ENCODE results near the gene XRCC4. TPM values are rescaled to one million over a fixed set of nuclear protein-coding genes. Genes with fewer than 3 reads are reported as not detected.
"Not testable (repeated sequence)": the region's sequence is repeated elsewhere in the genome, so short reads cannot be mapped to it uniquely, and the experiment has no call there.

XRCC4 gene
- total RNA-seq, 1 experiment from 2014 or later = 22.9 TPM

DNA sequence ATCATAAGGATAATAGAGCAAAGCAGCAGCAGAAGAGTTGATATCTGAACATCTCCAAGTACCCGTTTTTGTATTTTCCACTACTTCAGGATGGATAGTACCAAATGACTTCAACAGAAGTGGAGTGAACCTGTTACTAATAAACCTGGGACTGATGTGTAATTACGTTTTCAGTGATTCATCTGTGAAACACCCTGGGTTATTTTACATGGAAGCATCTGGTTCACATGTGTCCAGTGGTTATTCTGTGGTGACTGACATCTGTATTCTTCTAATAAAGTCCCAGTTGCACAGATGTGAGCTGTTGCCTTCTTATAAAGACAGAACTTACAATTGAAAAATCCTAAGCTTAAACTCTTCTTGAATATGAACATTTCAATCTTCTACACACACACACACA, 254.5 kb downstream of the XRCC4 start:
- Histone ChIP-seq H3K27me3 (no peaks in the 10 kb centered on the region), H3K27ac (no peak overlapping the region), H3K4me1 (no peaks in the 10 kb centered on the region), H3K4me3 (no peak overlapping the region), H3K36me3 (no peaks in the 10 kb centered on the region), H3K9me3 (replicated peaks) (no peaks in the 10 kb centered on the region)
- no peak for DNase-seq

DNA sequence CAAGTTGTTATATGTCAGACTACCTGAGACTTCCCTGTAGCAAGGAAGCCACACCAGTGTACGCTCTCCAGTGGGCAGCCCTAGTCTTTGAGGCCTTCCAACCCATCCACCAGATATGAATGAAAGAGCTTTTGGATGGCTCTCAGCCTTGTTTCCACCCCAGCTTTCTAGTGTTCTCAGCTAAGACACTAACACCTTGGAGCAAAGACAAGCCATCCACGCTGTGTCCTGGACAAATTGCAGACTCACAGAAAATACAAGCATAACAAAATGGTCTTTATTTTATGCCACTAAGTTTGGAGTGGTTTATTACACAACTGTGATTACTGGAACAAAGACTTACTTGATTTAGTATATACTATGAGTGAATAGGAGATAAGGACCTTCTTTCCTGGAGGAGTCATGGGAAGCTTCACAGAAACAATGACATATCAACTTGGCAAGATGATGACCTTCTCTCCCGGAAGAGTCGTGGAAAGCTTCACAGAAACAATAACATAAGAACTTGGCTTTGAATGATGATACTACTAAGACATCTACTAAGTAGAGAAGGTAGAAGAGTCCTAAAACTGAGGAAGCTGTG, 260.2 kb downstream of the XRCC4 start:
- Histone ChIP-seq H3K4me3 (no peak overlapping the region), H3K27ac (no peak overlapping the region), H3K36me3 (no peaks in the 10 kb centered on the region), H3K4me1 (no peaks in the 10 kb centered on the region), H3K27me3 (no peaks in the 10 kb centered on the region), H3K9me3 (replicated peaks) (no peaks in the 10 kb centered on the region)
- DNase-seq = no peak

DNA sequence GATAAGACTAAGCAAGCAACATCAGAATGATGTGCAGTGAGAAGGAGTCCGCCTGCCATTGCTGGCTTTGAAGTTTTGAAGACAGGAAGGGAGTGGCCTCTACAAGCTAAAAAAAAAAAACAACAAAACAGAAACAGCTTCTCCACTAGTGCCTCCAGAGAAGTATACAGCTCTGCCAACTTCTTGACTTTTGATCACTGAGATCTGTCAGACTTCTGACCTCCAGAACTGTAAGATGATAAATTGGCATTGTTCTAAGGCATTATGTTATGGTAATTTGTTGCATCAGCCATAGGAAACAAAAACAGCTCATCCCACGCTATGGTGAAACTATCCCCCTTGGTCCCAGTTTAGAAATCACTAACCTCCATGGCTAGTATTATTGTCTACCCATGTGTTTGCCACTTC, 263.2 kb downstream of the XRCC4 start:
- DNase-seq = no peak
- no peak overlapping the region for H3K27ac ChIP-seq
- no peaks in the 10 kb centered on the region for H3K36me3 ChIP-seq
- no peaks in the 10 kb centered on the region for H3K4me1 ChIP-seq
- no peaks in the 10 kb centered on the region for H3K27me3 ChIP-seq
- H3K4me3 ChIP-seq = no peak overlapping the region
- no peaks in the 10 kb centered on the region for H3K9me3 ChIP-seq (replicated peaks)

DNA sequence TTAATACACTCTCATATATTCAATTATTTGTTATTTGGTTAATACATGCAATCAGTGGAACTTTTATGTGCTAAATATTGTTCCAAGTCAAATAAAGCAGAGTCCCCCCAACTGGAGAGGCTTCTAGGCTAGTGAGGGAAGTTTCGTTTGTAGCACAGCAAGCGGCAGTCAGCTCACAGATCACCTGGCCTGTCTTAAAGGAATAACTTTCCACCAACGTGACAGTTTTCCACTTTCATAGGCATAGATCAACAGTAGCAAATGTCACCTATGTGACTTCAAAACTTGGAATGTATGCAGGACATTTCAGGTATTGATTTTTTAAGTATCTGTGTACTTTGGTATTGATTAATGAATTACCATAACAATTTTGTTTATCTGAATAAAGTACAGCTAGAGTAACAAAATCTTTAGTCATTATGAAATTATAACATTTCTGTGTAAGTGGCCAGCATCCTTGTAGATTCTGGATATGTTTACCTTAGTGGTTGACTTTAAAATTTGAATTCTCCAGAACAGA, 264.5 kb downstream of the XRCC4 start:
- Histone ChIP-seq H3K27ac (no peak overlapping the region), H3K4me1 (no peaks in the 10 kb centered on the region), H3K4me3 (no peak overlapping the region), H3K9me3 (replicated peaks) (no peaks in the 10 kb centered on the region), H3K27me3 (no peaks in the 10 kb centered on the region), H3K36me3 (no peaks in the 10 kb centered on the region)
- DNase-seq = no peak

DNA sequence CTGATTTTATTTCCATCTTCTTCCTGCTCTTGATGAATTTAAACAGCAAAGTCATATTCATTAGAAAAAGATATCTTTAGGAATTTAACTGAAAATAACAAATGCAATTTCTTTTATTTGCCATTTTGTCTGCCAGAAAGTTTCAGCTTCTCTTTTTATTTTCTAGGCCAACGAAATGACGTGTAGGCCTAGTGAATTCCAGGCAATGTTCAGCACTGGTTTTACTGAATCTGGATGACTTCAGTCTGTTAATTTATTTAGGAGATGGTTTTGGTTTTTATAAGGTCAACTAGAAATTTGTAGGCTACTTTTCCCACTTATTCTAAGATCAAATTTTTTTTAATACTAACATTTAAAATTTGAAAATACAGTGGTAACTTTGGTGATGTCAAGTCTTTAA, 265.1 kb downstream of the XRCC4 start:
- H3K27me3 ChIP-seq = no peaks in the 10 kb centered on the region
- DNase-seq = no peak
- H3K4me3 ChIP-seq = no peak overlapping the region
- no peak overlapping the region for H3K27ac ChIP-seq
- no peaks in the 10 kb centered on the region for H3K36me3 ChIP-seq
- no peaks in the 10 kb centered on the region for H3K9me3 ChIP-seq (replicated peaks)
- H3K4me1 ChIP-seq = no peaks in the 10 kb centered on the region

DNA sequence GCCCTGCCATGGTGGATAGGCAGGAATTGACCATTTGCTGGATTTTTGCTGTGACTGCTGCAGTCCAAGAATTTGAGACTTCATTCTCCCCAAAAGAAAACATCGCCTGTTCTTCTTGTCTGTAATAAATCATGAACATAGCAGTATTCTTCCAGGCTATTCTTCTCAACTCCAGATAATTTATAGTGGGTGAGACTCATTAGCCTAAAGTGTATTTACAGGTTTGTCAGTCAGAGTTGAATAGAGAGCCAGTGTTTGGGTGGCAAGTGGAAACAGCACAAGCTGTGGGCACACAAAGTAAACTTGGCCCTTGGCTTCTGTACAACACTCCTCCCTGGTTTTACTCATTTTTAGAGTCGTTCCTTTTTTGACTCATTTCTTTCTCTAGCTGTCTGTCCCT, 266.0 kb downstream of the XRCC4 start:
- Histone ChIP-seq H3K36me3 (no peaks in the 10 kb centered on the region), H3K4me3 (no peak overlapping the region), H3K27ac (no peak overlapping the region), H3K4me1 (no peaks in the 10 kb centered on the region), H3K27me3 (no peaks in the 10 kb centered on the region), H3K9me3 (replicated peaks) (no peaks in the 10 kb centered on the region)
- DNase-seq = no peak

DNA sequence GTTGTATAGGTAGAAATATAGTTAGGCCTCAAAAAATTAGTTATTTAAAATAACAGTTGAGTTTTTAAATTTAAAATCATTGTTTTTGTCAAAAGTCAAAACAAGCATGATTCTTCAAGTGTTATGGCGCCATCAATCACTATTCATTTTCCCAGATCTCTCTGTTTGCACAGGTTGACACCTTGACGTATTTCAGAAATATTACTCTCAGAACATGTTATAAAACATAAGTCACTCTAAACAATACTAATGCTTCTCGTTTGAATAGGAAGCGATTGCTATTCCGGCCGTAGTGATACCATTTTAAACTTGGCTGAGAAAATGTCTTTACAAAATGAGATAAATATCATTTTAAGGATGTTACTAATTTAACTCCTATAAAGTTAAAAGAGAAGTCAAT, 268.1 kb downstream of the XRCC4 start:
- Histone ChIP-seq H3K27ac (no peak overlapping the region), H3K36me3 (no peaks in the 10 kb centered on the region), H3K4me1 (no peaks in the 10 kb centered on the region), H3K9me3 (replicated peaks) (peaks cover 6% of the 10 kb centered on the region; the same call in 1 of the 2 replicates), H3K27me3 (no peaks in the 10 kb centered on the region), H3K4me3 (no peak overlapping the region)
- no peak for DNase-seq

DNA sequence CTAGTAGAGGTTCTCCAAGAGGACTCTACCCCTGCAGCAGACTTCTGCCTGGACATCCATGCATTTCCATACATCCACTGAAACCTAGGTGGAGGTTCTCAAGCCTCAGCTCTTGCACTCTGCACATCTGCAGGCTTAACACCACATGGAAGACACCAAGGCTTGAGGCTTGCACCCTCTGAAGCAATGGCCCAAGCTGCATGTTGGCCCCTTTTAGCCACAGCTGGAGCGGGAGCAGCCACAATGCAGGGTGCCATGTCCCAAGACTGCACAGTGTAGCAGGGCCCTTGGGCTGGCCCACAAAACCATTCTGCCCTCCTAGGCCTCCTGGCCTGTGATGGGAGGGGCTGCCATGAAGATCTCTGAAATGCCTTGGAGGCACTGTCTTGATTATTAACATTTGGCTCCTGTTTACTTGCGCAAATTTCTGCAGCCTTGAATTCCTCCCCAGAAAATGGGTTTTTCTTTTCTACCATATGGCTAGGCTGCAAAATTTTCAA, 271.0 kb downstream of the XRCC4 start:
- DNase-seq = no peak
- Histone ChIP-seq H3K27me3 (no peaks in the 10 kb centered on the region), H3K9me3 (replicated peaks) (peaks cover 6% of the 10 kb centered on the region; the same call in 1 of the 2 replicates), H3K4me3 (no peak overlapping the region), H3K36me3 (no peaks in the 10 kb centered on the region; the same call in 1 of the 2 replicates), H3K4me1 (no peaks in the 10 kb centered on the region), H3K27ac (no peak overlapping the region)

DNA sequence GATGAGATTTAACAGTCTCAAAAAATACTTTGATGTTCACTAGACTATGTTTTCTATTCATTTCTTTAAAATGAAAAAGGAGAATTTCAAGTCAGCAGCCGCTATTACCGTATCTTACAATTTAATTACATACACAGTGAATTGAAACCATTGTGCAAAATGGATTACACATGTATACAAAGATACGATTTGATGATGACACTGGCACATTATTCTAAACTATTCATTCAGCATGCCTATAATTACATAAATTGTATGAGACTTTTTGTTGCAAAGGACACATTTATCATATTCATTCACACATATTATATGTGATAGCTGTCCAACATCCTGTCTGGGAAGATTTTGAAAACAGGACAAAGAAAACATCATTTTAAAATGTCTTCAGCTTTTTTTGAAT, 275.9 kb downstream of the XRCC4 start:
- no peaks in the 10 kb centered on the region for H3K27me3 ChIP-seq
- DNase-seq = no peak
- no peak overlapping the region for H3K4me3 ChIP-seq
- no peak overlapping the region for H3K27ac ChIP-seq
- H3K9me3 ChIP-seq (replicated peaks) = peaks cover 6% of the 10 kb centered on the region; the same call in 1 of the 2 replicates
- no peaks in the 10 kb centered on the region; the same call in 1 of the 2 replicates for H3K36me3 ChIP-seq
- no peaks in the 10 kb centered on the region for H3K4me1 ChIP-seq

DNA sequence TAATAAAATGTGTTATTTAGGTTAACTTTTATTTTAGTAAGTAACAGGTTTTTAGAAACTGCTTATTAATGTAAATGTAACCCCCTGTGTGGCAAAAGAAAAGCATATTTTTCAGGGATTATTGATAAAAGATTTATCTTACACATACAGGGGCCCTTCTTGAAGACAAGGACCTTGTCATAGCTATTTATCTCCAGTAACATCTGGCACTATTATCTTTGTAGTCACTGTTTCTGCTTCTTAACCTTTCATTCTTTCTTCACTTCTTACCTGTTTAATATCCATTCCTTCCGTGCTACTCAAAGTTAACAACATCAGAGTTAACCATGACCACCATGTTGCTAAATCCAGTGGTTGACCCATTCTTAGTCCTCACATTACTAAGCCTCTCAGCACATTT, 276.4 kb downstream of the XRCC4 start:
- Histone ChIP-seq H3K27ac (no peak overlapping the region), H3K27me3 (no peaks in the 10 kb centered on the region), H3K4me1 (no peaks in the 10 kb centered on the region), H3K9me3 (replicated peaks) (peaks cover 6% of the 10 kb centered on the region; the same call in 1 of the 2 replicates), H3K4me3 (no peak overlapping the region), H3K36me3 (no peaks in the 10 kb centered on the region; the same call in 1 of the 2 replicates)
- DNase-seq = no peak

DNA sequence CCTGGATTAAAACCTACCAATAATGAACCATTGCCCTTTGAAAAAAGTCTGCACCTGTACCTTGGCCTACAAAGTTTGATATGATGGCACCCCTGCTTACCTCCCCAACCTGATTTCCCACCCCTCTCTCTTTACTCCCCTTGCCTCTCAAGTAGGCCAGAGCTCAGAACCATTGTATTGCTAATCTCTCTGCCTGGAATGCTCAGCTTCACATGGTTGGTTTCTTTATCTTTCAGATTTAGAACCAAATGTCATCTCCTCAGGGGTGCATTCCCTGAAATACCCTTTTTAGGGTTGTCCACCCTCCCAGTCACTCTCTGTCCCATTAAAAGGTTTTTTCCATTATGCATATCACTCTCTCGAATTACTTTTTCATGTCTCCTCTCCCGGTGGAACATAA, 277.6 kb downstream of the XRCC4 start:
- no peak overlapping the region for H3K4me3 ChIP-seq
- peaks cover 3% of the 10 kb centered on the region; the same call in 1 of the 2 replicates for H3K9me3 ChIP-seq (replicated peaks)
- H3K4me1 ChIP-seq = no peaks in the 10 kb centered on the region
- H3K27ac ChIP-seq = no peak overlapping the region
- H3K36me3 ChIP-seq = no peaks in the 10 kb centered on the region; the same call in 1 of the 2 replicates
- no peak for DNase-seq
- no peaks in the 10 kb centered on the region for H3K27me3 ChIP-seq

DNA sequence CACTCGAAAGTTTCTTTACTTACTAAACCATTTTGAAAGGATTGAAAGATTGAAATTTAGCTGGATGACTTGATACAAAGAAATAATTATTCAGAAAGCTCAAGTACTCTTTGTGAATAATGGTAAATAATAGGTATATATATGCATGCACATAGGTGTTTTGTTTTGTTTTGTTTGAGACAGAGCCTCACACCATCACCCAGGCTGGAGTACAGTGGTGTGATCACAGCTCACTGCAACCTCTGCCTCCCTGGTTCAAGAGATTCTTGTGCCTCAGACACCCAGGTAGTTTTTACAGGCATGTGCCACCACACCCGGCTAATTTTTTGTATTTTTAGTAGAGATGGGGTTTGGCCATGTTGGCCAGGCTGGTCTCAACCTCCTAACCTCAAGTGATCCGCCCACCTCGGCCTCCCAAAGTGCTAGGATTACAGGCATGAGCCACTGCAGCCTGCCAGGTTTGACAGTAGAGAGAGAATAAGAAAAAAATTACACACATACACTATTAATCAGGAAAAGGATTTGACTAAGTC, 278.2 kb downstream of the XRCC4 start:
- H3K9me3 ChIP-seq (replicated peaks); H3K4me1 ChIP-seq; H3K36me3 ChIP-seq; DNase-seq; H3K4me3 ChIP-seq; H3K27ac ChIP-seq; H3K27me3 ChIP-seq: not testable (repeated sequence)

DNA sequence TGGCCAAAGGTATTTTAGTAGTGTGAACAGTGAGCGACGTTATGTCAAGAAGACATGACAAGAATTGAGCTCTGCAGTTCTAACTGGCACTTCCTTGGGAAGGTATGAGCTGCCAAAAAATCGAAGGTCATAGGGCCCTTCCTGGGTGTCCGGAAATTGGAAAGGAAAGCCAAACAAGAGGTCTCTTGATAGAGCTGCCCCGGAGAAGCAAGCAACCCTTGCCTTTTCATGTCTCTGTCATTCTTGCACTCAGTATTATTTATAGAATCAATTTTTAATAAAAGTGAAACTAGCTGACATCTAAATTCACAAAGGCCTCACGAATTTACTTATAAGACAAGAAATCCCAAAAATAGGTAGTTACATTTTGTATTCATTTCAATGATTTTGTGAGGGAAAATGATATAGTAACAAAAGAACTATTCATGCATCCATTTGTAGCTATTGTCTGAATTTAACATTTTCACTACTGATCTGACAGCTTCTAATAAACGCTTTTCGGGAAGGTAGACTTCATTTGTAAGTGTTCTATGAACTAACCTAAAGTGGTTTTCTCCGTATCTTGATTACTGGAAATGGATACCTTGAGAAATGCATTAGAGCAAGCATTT, 280.4 kb downstream of the XRCC4 start:
- H3K9me3 ChIP-seq (replicated peaks) = no peaks in the 10 kb centered on the region
- H3K27me3 ChIP-seq = no peaks in the 10 kb centered on the region
- no peak overlapping the region for H3K4me3 ChIP-seq
- H3K36me3 ChIP-seq = no peaks in the 10 kb centered on the region; the same call in 1 of the 2 replicates
- no peak overlapping the region for H3K27ac ChIP-seq
- no peak for DNase-seq
- H3K4me1 ChIP-seq = no peaks in the 10 kb centered on the region

DNA sequence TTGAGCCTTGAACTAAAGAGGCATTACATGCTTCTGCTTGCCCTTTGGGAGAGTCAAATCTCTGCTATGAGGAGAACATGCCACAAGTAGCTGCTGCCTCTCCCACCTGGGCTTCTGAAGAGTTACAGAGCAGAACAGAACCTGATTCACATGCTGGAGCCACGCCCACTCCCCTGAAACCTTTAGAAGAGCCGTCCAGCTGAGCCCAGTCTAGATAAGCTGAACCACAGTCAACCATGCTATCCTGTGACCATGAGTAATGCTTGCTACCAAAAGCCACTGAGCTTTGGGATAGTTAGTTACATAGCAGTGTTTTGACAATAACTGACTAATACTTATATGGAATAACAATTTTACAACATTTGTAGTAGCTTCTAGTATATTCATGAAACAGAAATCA, 283.2 kb downstream of the XRCC4 start:
- no peaks in the 10 kb centered on the region for H3K4me1 ChIP-seq
- H3K9me3 ChIP-seq (replicated peaks) = no peaks in the 10 kb centered on the region
- H3K36me3 ChIP-seq = no peaks in the 10 kb centered on the region
- no peaks in the 10 kb centered on the region for H3K27me3 ChIP-seq
- H3K27ac ChIP-seq = no peak overlapping the region
- H3K4me3 ChIP-seq = no peak overlapping the region
- DNase-seq = no peak

DNA sequence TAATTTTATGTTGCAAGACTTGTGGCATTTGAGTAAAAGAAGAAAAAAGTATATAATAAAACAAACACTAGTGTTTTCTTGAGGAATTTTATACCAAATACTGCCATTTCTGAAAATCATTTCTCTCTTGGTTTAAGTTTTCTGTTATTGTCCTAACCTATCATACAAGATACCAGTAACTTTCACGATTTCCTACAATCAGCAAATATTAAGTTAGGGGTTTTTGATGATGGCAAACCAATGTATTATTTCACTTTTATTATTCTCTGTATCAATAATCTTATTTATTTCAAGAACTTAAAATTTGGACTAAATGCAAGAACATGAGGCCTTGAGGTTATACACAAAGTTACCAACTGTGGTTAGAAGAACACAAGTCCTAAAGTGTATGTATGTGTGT, 285.2 kb downstream of the XRCC4 start:
- Histone ChIP-seq H3K27ac (no peak overlapping the region), H3K4me1 (no peaks in the 10 kb centered on the region; the same call in 1 of the 2 replicates), H3K27me3 (no peaks in the 10 kb centered on the region), H3K4me3 (no peak overlapping the region), H3K36me3 (no peaks in the 10 kb centered on the region), H3K9me3 (replicated peaks) (no peaks in the 10 kb centered on the region)
- no peak for DNase-seq
